ENCODE results near the gene CAMK1. TPM values are rescaled to one million over a fixed set of nuclear protein-coding genes. Genes with fewer than 3 reads are reported as not detected.

Gene CAMK1
- total and polyA plus RNA-seq, 2 of the 4 experiments (the other 2 are of a cell fraction) = 33.3 to 36.4 TPM

DNA sequence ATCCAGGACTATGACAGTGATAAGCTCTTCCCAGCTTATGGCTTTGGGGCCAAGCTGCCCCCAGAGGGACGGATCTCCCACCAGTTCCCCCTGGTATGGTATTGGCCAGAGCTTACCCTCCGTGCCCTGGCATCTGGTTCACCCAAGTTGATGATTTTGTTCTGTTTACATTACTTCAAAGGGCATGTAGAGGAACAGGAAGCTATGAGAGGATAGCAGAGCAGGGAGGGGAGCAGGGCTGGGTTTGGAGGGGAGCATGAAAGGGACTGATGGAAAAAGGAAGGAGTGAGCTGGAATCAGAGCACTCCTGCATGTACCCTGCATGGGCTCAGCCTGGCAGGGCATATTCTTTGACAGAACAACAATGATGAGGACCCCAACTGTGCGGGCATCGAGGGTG lies 51.6 kb downstream of the CAMK1 start:
- Histone ChIP-seq H4K5ac (ENCODE audit: low read depth, low read length) (no peak overlapping the region), H2AK5ac (ENCODE audit: low read depth, low read length) (no peak overlapping the region), H3K27ac (ENCODE audit: insufficient read depth, low read length) (no peak overlapping the region), H3K4me2 (ENCODE audit: low read depth, low read length) (no peak overlapping the region), H2BK120ac (ENCODE audit: low read depth, low read length) (no peak overlapping the region), H4K20me1 (ENCODE audit: insufficient read depth, low read length) (no peaks in the 10 kb centered on the region), H3K14ac (replicated peaks; ENCODE audit: low read depth, low read length) (no peak overlapping the region), H3K4ac (ENCODE audit: low read depth, low read length) (no peak overlapping the region), H3K23ac (ENCODE audit: low read depth, low read length) (no peak overlapping the region), H2BK5ac (ENCODE audit: low read depth, low read length, poor library complexity, severe bottlenecking) (no peak overlapping the region), H2BK15ac (ENCODE audit: low read depth, low read length) (no peak overlapping the region), H2AFZ (replicated peaks; ENCODE audit: low read length, poor library complexity) (no peak overlapping the region), H3K9me3 (ENCODE audit: control insufficient read depth, insufficient read depth, low read length) (no peaks in the 10 kb centered on the region), H3K4me3 (ENCODE audit: insufficient read depth, low read depth, low read length) (no peak overlapping the region), H3K18ac (ENCODE audit: low read depth, low read length) (no peak overlapping the region), H4K91ac (ENCODE audit: insufficient read depth, low read depth, low read length) (no peak overlapping the region), H3K4me1 (ENCODE audit: control insufficient read depth, insufficient read depth, low read length) (peaks cover 2% of the 10 kb centered on the region; the same call in 1 of the 2 replicates), H2AK9ac (replicated peaks; ENCODE audit: low read depth, low read length, poor library complexity) (no peak overlapping the region), H4K8ac (ENCODE audit: low read depth in 2 of 2, low read length in 2 of 2) (no peak overlapping the region), H3K9me1 (ENCODE audit: insufficient read depth, low read length) (no peaks in the 10 kb centered on the region), H3K56ac (ENCODE audit: extremely low read depth, insufficient read depth, low read length) (no peak overlapping the region), H3K9ac (ENCODE audit: low read depth, low read length) (no peak overlapping the region), H3K36me3 (ENCODE audit: control insufficient read depth, insufficient read depth, low read length) (no peaks in the 10 kb centered on the region), H2BK20ac (ENCODE audit: low read depth, low read length) (no peak overlapping the region), H3K27me3 (ENCODE audit: control insufficient read depth, insufficient read depth, low read length) (peaks cover 4% of the 10 kb centered on the region), H3K79me1 (ENCODE audit: low read depth in 1 of 2, low read length in 2 of 2) (no peaks in the 10 kb centered on the region)
- ChIA-PET CTCF (no interaction called here), POLR2A (ENCODE audit: unreplicated experiment) (no interaction called here)
- DNase-seq = no peak
- no CpG with 5 or more reads among the region's 4 CpGs for WGBS, 2 experiments (ENCODE audit: extremely low coverage in 2 of 2, insufficient read length in 1 of 2)
- ATAC-seq (ENCODE audit: low read depth) = no peak
- dilution Hi-C loops (cut with HindIII; ENCODE audit: low sequenced_read_pairs, unreplicated experiment) (no loop called here), in situ Hi-C loops (cut with MboI; ENCODE audit: low sequenced_read_pairs) (no loop called here), intact Hi-C loops (cut with micrococcal nuclease) (loop anchor here (5.0 to 10.0 kb wide), 3 partner anchors 199 to 507 kb away; partner anchors contain the start of genes CRELD1 and IL17RC)
- no peak for TF ChIP-seq BHLHE40 (IDR thresholded peaks at IDR 0.05; ENCODE audit: low read depth, low read length)
- no TSS peak for BruUV-seq (replicated peaks)

Measured in IMR-90 (cell line).